ENCODE measurements around the gene PRRX2.

- TF ChIP-seq, protein P1, sequence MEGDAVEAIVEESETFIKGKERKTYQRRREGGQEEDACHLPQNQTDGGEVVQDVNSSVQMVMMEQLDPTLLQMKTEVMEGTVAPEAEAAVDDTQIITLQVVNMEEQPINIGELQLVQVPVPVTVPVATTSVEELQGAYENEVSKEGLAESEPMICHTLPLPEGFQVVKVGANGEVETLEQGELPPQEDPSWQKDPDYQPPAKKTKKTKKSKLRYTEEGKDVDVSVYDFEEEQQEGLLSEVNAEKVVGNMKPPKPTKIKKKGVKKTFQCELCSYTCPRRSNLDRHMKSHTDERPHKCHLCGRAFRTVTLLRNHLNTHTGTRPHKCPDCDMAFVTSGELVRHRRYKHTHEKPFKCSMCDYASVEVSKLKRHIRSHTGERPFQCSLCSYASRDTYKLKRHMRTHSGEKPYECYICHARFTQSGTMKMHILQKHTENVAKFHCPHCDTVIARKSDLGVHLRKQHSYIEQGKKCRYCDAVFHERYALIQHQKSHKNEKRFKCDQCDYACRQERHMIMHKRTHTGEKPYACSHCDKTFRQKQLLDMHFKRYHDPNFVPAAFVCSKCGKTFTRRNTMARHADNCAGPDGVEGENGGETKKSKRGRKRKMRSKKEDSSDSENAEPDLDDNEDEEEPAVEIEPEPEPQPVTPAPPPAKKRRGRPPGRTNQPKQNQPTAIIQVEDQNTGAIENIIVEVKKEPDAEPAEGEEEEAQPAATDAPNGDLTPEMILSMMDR (conservative IDR thresholded peaks at IDR 0.05): no peak
- no peak for TF ChIP-seq ZFX (IDR thresholded peaks at IDR 0.05)
Observed at GRCh38 chr9:129672702-129673101, 7.3 kb downstream of the PRRX2 start.
